ENCODE data around the gene CHST12.

CHST12 gene

DNA sequence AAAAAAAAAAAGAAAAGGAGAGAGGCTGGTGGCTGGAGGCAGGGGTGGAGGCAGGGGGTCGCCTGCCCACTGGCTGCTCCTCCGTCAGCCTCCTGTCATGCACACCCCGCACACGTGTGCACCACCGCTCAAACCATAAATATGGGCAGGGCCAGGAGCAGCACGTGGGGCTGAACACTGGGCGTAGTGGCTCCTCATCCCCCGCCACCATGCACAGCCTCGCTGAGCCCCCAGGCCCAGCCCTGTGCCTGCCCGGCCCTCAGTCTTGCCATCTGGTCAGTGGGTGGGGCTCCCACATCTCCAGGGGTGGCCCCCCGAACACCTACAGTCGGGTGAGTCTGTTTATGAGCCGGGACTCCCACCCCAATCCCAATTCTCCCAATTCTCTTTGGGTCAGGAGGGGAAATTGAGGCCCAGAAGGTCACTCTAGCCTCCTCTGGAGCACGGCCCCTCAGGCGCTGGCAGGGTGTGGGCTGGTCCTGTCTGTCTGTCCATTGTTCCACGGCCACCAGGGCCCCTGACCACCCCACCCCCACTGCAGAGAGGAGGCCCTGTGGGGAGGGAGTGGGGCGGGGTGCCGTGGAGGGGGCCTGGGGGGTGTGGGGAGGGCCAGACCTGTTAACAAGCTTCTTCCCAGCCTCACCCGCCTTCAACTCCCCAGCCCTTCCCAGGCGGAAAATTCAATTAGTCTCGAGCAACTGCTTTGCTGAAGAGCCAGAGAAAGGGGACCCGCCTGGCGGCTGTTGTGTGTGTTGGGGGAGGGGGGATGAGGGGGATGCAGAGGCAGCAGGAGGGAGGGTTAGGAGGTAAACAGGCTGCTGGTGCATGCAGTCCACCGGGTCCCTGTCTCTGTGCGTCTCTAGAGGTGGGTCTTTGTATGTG lies 92.2 kb downstream of the CHST12 start:
- no peak overlapping the region for H3K4me3 ChIP-seq (ENCODE audit: low read depth in 1 of 2, low read length in 2 of 2)
- H3K9me3 ChIP-seq (ENCODE audit: control insufficient read depth in 1 of 2, low read length in 2 of 2): no peaks in the 10 kb centered on the region
- peaks cover 0 to 3% of the 10 kb centered on the region in 2 donors for H3K27me3 ChIP-seq (ENCODE audit: control insufficient read depth in 1 of 2, insufficient read depth in 2 of 2, low read length in 2 of 2)
- no peak overlapping the region for H3K9ac ChIP-seq (ENCODE audit: low read depth in 1 of 2, low read length in 2 of 2)
- H3K4me1 ChIP-seq (ENCODE audit: control insufficient read depth in 1 of 2, insufficient read depth in 2 of 2, low read length in 2 of 2): no peaks in the 10 kb centered on the region
- no peaks in the 10 kb centered on the region for H3K36me3 ChIP-seq (ENCODE audit: control insufficient read depth in 1 of 2, insufficient read depth in 2 of 2, low read length in 2 of 2)
- H3K27ac ChIP-seq (ENCODE audit: low read depth, low read length): no peak overlapping the region

DNA sequence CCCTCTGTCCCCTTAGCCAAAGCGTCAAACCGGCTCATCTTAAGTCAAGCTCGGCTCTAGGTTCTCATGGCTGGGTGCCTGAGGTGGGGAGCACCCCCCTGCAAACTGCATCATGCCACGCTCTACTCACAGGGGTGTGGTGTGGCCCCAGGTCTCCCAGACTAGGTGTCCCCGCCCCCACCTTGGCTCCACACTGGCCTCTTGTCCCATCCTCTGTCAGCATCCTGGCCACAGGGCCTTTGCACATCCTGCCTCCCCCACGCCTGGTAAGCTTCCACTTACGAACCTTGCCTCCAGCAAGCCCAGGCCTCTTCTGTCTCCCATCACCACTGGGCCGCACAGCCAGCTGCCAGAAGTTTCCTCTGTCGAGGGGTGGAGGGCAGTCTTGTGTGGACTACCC lies 93.0 kb downstream of the CHST12 start:
- H3K4me3 ChIP-seq (ENCODE audit: low read depth in 1 of 2, low read length in 2 of 2): no peak overlapping the region
- H3K9me3 ChIP-seq (ENCODE audit: control insufficient read depth in 1 of 2, low read length in 2 of 2): no peaks in the 10 kb centered on the region

DNA sequence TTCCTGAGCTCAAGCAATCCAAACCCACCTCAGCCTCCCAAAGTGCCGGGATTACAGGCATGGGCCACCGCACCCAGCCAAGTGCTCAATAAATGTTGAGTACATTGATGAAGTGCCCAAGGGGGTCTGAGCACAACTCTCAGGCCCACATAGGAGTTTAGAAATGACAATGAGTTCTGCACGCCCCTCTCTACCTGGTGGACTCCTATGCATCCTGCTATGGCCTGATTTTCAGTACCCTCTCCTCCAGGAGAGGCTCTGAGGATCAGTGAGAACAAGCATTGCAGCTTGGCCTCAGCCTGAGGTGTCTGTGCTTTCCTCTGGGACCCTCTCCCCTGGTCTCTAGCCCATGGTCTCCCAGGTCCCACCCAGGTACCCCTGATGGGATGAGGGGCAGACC lies 93.7 kb downstream of the CHST12 start:
- Histone ChIP-seq H3K4me1 (ENCODE audit: control insufficient read depth in 1 of 2, insufficient read depth in 2 of 2, low read length in 2 of 2) (no peaks in the 10 kb centered on the region), H3K4me3 (ENCODE audit: low read depth in 1 of 2, low read length in 2 of 2) (no peak overlapping the region), H3K27ac (ENCODE audit: low read depth, low read length) (no peak overlapping the region), H3K9me3 (ENCODE audit: control insufficient read depth in 1 of 2, low read length in 2 of 2) (no peaks in the 10 kb centered on the region), H3K9ac (ENCODE audit: low read depth in 1 of 2, low read length in 2 of 2) (no peak overlapping the region), H3K36me3 (ENCODE audit: control insufficient read depth in 1 of 2, insufficient read depth in 2 of 2, low read length in 2 of 2) (no peaks in the 10 kb centered on the region), H3K27me3 (ENCODE audit: control insufficient read depth in 1 of 2, insufficient read depth in 2 of 2, low read length in 2 of 2) (peaks cover 0 to 3% of the 10 kb centered on the region in 2 donors)

More for the DNA sequence above, 93.0 kb downstream of the CHST12 start:
- Histone ChIP-seq H3K27me3 (ENCODE audit: control insufficient read depth in 1 of 2, insufficient read depth in 2 of 2, low read length in 2 of 2) (peaks cover 0 to 3% of the 10 kb centered on the region in 2 donors), H3K4me1 (ENCODE audit: control insufficient read depth in 1 of 2, insufficient read depth in 2 of 2, low read length in 2 of 2) (no peaks in the 10 kb centered on the region), H3K9ac (ENCODE audit: low read depth in 1 of 2, low read length in 2 of 2) (no peak overlapping the region), H3K36me3 (ENCODE audit: control insufficient read depth in 1 of 2, insufficient read depth in 2 of 2, low read length in 2 of 2) (no peaks in the 10 kb centered on the region), H3K27ac (ENCODE audit: low read depth, low read length) (no peak overlapping the region)

- H3K27ac ChIP-seq (ENCODE audit: low read depth, low read length): no peak overlapping the region
Observed at GRCh38 chr7:2497500-2498336, 94.3 kb downstream of the CHST12 start.

More at GRCh38 chr7:2497500-2498336, 94.3 kb downstream of the CHST12 start:
- Histone ChIP-seq H3K4me3 (ENCODE audit: low read depth in 1 of 2, low read length in 2 of 2) (no peak overlapping the region), H3K36me3 (ENCODE audit: control insufficient read depth in 1 of 2, insufficient read depth in 2 of 2, low read length in 2 of 2) (no peaks in the 10 kb centered on the region), H3K4me1 (ENCODE audit: control insufficient read depth in 1 of 2, insufficient read depth in 2 of 2, low read length in 2 of 2) (no peaks in the 10 kb centered on the region), H3K9me3 (ENCODE audit: control insufficient read depth in 1 of 2, low read length in 2 of 2) (no peaks in the 10 kb centered on the region), H3K27me3 (ENCODE audit: control insufficient read depth in 1 of 2, insufficient read depth in 2 of 2, low read length in 2 of 2) (peaks cover 0 to 3% of the 10 kb centered on the region in 2 donors), H3K9ac (ENCODE audit: low read depth in 1 of 2, low read length in 2 of 2) (no peak overlapping the region)

Data from duodenal mucosa (tissue), 2 donors.